ENCODE data around the gene NMRK2.

DNA sequence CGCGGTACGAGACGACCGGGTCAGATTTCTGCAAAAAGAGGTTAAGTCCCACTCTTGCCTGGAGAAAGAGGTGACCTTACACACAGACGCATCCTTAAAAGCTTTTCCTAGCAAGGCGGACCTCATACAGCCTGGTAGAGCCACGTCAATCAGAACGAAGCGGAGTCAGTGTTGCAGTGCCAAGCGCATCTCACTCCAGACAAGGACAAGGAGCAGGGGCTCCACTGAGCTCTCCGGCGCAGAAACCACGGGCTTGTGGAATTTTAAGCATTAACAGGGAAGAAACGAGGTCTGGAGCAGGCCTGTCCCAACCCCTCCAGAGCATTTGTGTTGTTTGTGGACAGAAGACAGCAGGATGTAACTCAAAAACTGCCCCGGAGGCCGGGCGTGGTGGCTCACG lies 45.3 kb downstream of the NMRK2 start:
- TF ChIP-seq FOXA1 (IDR thresholded peaks at IDR 0.05) (no peak), L3MBTL2 (conservative IDR thresholded peaks at IDR 0.05) (no peak), HDGF (IDR thresholded peaks at IDR 0.05; ENCODE audit: borderline replicate concordance) (no peak), FOXM1 (IDR thresholded peaks at IDR 0.05; ENCODE audit: borderline replicate concordance) (no peak), SP1 (IDR thresholded peaks at IDR 0.05) (no peak), ARNT (IDR thresholded peaks at IDR 0.05) (no peak), SUZ12 (IDR thresholded peaks at IDR 0.05) (no peak), CTBP1 (IDR thresholded peaks at IDR 0.05; ENCODE audit: borderline replicate concordance) (no peak)
- TF ChIP-seq, protein P1, sequence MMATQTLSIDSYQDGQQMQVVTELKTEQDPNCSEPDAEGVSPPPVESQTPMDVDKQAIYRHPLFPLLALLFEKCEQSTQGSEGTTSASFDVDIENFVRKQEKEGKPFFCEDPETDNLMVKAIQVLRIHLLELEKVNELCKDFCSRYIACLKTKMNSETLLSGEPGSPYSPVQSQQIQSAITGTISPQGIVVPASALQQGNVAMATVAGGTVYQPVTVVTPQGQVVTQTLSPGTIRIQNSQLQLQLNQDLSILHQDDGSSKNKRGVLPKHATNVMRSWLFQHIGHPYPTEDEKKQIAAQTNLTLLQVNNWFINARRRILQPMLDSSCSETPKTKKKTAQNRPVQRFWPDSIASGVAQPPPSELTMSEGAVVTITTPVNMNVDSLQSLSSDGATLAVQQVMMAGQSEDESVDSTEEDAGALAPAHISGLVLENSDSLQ (IDR thresholded peaks at IDR 0.05): no peak

All from HEK293T (cell line).